Bronchial epithelial cell (primary cell): ENCODE measurements around the gene GYPC. TPM values are rescaled to one million over a fixed set of nuclear protein-coding genes. Genes with fewer than 3 reads are reported as not detected.
"Not testable (repeated sequence)": the region's sequence is repeated elsewhere in the genome, so short reads cannot be mapped to it uniquely, and the experiment has no call there.

ENCODE experiments used
- DNase-seq: peaks from one replicate; pipeline ENCODE4 v3.0.0-alpha.2; 2010; ENCODE audit warnings: low read depth
- FAIRE-seq: peaks from 2 replicates; lab custom pipeline; 2011; peaks lifted over from hg19 to GRCh38; lab: Jason Lieb, UNC
- H3K27me3 ChIP-seq: 2 replicates; pipeline ENCODE4 v1.5.1; 2011; ENCODE audit warnings: low read length; ENCODE audit not compliant: control insufficient read depth, insufficient read depth
- H3K36me3 ChIP-seq: 2 replicates; pipeline ENCODE4 v1.5.1; 2011; ENCODE audit warnings: low read length; ENCODE audit not compliant: control insufficient read depth, insufficient read depth
- H3K4me3 ChIP-seq: 2 replicates; pipeline ENCODE4 v1.5.1; 2011; ENCODE audit warnings: mild to moderate bottlenecking, low read depth, low read length, control low read depth
- CTCF ChIP-seq: IDR thresholded peaks from 2 replicates; pipeline ENCODE4 v1.5.1; 2011; ENCODE audit warnings: mild to moderate bottlenecking, moderate library complexity, low read length, control low read depth, inconsistent platforms; ENCODE audit not compliant: insufficient read depth, severe bottlenecking
- total RNA-seq: library from RNA; depleted of rRNA; stranded (reverse); fragments of >200 nt; gene quantifications from 2 replicates; pipeline ENCODE4 v1.2.1, GENCODE V29; 2014

GYPC gene
- total RNA-seq, 1 donor from 2014 or later: 0.53 TPM

- no peaks in the 10 kb centered on the region for H3K27me3 ChIP-seq
- no peak overlapping the region for H3K4me3 ChIP-seq
- DNase-seq: no peak
- no peak for FAIRE-seq
- H3K36me3 ChIP-seq: no peaks in the 10 kb centered on the region
- no peak for TF ChIP-seq CTCF
Observed at GRCh38 chr2:126639276-126639675, 16.7 kb upstream of the GYPC start.

DNA sequence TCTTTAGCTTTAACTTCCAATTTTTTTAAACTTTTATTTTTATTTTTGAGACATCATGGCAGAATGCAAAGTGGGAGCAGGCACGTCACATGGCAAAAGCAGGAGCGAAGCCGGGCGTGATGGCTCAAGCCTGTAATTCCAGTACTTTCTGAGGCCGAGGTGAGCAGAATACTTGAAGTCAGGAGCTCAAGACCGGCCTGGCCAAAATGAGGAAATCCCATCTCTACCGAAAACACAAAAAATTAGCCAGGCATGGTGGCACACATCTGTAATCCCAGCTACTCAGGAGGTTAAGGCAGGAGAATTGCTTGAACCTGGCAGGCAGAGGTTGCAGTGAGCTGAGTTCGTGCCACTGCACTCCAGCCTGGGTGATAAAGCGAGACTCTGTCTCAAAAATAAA is 14.7 kb upstream of the GYPC start:
- not testable (repeated sequence) for DNase-seq, H3K27me3 ChIP-seq, H3K36me3 ChIP-seq, H3K4me3 ChIP-seq, FAIRE-seq

DNA sequence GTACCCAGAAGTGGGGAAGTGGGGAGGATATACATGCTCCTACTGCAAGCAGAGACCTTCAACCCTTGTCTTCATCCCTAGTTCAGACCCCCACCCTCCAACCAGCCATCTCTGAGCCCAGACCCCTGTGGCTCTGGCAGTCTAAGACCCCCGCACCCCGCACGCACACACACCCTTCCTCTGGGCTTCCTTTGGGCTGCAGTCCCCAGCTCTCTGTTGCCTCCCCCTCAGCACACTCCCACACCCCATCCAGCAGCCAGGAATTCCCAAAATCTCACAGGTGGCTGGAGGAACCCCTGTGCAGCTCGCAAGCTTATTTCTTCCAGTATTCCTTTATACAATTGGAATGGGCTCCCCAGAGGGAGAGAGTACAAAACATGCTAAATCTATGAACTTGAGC is 13.9 kb upstream of the GYPC start:
- no peak for FAIRE-seq
- H3K36me3 ChIP-seq: no peaks in the 10 kb centered on the region
- no peak for TF ChIP-seq CTCF
- H3K4me3 ChIP-seq: no peak overlapping the region
- DNase-seq: no peak
- H3K27me3 ChIP-seq: no peaks in the 10 kb centered on the region

DNA sequence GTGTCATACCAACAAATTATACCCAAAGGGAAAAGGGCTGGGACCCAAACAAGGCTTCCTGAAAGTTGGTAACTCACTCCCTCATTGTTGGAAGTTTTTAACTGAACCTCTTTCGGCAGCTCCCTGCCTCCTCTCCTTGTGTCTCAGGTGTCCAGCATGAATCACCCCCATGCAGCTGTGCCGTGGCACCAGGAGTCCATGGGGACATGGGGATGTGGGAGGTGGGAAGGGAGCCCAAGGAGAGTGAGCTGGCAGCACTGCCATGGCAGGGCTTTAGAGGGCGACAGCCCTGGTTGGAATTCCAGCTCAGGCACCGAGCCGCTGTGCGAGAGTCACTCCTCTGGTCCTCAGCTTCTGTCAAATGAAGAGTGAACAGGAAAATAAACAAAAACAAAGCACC is 12.5 kb upstream of the GYPC start:
- DNase-seq: no peak
- H3K36me3 ChIP-seq: no peaks in the 10 kb centered on the region
- no peak for FAIRE-seq
- no peak overlapping the region for H3K4me3 ChIP-seq
- H3K27me3 ChIP-seq: no peaks in the 10 kb centered on the region
- TF ChIP-seq CTCF: no peak

DNA sequence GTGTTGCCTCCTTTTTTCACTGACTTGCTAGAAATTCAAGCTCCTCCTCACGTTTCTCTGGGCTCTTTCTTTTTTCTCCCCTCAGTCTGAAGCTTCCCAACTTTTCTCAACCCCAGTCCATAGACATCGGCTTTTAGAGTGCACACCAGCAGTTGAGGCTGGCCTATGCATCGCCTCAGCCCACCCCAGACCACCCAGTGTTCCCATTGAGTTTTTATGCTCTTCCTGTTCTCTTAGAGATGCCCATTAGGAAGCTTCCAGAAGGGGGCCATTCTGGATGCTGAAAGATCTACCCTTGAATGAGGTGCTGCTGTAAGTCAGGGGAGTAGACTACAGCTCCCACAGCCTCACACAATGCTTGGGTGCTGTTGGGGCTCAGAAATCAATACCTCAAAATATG is 12.0 kb upstream of the GYPC start:
- FAIRE-seq (no peak), DNase-seq (no peak)
- no peak overlapping the region for H3K4me3 ChIP-seq
- H3K36me3 ChIP-seq: no peaks in the 10 kb centered on the region
- TF ChIP-seq CTCF: no peak
- H3K27me3 ChIP-seq: no peaks in the 10 kb centered on the region

- Histone ChIP-seq H3K4me3 (no peak overlapping the region), H3K27me3 (no peaks in the 10 kb centered on the region), H3K36me3 (no peaks in the 10 kb centered on the region)
- DNase-seq: no peak
- TF ChIP-seq CTCF: no peak
- no peak for FAIRE-seq
Observed at GRCh38 chr2:126644630-126645191, 11.2 kb upstream of the GYPC start.
